ENCODE measurements around the gene NT5C1B.

NT5C1B gene

DNA sequence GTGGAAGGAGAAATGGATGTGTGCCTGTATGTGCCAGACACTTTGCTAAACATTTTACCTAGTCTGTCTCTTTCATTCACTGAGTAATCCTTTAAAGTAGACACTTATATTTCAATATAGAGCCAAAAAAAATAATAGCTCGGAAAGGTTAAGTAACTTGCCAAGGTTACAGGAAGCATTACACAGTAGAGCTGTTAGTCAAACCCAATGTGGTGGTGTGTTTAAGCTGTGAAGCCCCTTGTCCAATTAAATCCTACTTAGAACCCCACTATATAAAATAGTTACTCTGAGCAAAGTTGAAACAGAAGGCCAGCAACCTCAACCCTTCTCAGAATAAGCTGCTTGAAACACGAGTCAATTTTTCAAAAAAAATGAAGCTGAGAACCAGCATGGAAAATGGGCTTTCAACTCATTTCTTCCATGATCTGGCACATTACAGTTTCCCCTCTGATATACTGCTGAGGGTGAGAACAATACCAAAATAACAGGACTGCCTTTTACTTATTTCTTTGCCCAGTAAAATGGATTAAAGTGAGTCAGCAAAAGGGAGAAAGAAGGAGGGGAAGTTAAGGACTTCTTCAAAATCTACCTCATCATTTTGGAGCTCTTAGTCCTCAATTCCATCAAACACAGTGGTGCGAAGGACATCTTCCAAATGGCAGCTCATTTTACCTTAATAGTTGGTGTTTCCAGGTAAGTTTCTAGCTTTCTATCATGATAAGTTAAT is 36.9 kb downstream of the NT5C1B start:
- Histone ChIP-seq H3K9me3 (no peaks in the 10 kb centered on the region), H3K4me3 (no peak overlapping the region), H3K27me3 (ENCODE audit: low read depth) (no peaks in the 10 kb centered on the region), H3K36me3 (replicated peaks) (peaks cover 22% of the 10 kb centered on the region), H3K4me1 (peaks cover 5% of the 10 kb centered on the region; the same call in 1 of the 2 replicates)
- in situ Hi-C loops (cut with MboI; ENCODE audit: low sequenced_read_pairs): no loop called here
- DNase-seq (ENCODE audit: low spot score in 2 of 2): no peak

DNA sequence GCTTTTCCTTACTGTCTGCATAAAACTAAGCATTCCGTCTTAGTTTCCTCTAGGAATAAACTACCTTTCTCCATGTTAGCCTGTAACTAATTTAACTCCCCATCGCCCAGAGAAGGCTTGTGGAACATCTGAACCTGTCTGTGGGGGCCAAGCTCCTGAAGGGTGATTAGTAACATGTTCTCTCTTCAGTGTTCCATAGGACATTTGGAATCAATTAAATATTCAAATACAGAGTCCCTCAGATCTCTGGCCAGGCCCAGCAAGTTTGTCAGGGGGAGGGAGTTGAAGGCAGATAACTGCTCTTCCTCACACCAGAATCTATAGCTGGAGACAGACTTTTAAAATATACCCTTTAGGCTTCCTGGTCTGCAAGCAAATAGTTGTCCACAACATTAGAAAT is 37.7 kb downstream of the NT5C1B start:
- in situ Hi-C loops (cut with MboI; ENCODE audit: low sequenced_read_pairs): no loop called here
- H3K4me1 ChIP-seq: peaks cover 2% of the 10 kb centered on the region; the same call in 1 of the 2 replicates
- H3K36me3 ChIP-seq (replicated peaks): peaks cover 21% of the 10 kb centered on the region
- H3K9me3 ChIP-seq: no peaks in the 10 kb centered on the region
- no peaks in the 10 kb centered on the region for H3K27me3 ChIP-seq (ENCODE audit: low read depth)
- DNase-seq (ENCODE audit: low spot score in 2 of 2): no peak
- no peak overlapping the region for H3K4me3 ChIP-seq

DNA sequence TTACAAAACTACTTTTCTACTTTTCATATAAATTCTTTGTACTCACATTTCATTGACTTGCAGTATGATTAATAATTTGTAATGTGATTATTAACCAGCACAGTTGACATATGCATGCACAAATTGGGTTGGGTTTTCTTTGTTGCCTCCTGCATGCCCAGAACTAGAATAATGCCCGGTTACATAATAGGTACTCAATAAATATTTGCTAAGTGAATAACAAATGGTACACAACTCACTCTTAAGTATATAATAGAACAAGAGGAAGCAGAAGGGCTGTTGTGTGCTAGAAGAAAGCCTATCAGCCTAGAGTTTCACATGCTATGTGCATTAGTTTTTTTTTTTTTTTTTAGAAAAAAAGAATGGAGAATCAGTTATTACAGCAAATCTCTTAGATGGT is 38.2 kb downstream of the NT5C1B start:
- Histone ChIP-seq H3K36me3 (replicated peaks) (peaks cover 18% of the 10 kb centered on the region), H3K9me3 (no peaks in the 10 kb centered on the region), H3K4me3 (no peak overlapping the region), H3K4me1 (peaks cover 2% of the 10 kb centered on the region; the same call in 1 of the 2 replicates), H3K27me3 (ENCODE audit: low read depth) (no peaks in the 10 kb centered on the region)
- no peak for DNase-seq (ENCODE audit: low spot score in 2 of 2)
- in situ Hi-C loops (cut with MboI; ENCODE audit: low sequenced_read_pairs): no loop called here

DNA sequence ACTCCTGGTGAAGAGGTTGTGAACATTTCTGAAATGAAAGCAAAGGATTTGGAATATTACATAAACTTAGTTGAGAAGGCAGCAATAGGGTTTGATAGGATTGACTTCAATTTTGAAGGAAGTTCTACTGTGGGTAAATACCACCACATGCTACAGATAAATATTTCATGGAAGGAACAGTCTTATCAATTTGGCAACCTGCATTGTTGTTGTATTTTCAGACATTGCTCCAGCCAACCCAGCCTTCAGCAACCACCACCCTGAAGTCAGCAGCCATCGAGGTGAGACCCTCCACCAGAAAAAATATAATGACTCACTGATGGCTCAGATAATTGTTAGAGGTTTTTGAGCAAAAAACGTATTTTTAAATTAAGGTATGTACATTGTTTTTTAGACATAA is 38.9 kb downstream of the NT5C1B start:
- Histone ChIP-seq H3K4me1 (peaks cover 2% of the 10 kb centered on the region; the same call in 1 of the 2 replicates), H3K4me3 (no peak overlapping the region), H3K9me3 (no peaks in the 10 kb centered on the region), H3K36me3 (replicated peaks) (peaks cover 15% of the 10 kb centered on the region), H3K27me3 (ENCODE audit: low read depth) (no peaks in the 10 kb centered on the region)
- DNase-seq (ENCODE audit: low spot score in 2 of 2): no peak
- in situ Hi-C loops (cut with MboI; ENCODE audit: low sequenced_read_pairs): no loop called here

DNA sequence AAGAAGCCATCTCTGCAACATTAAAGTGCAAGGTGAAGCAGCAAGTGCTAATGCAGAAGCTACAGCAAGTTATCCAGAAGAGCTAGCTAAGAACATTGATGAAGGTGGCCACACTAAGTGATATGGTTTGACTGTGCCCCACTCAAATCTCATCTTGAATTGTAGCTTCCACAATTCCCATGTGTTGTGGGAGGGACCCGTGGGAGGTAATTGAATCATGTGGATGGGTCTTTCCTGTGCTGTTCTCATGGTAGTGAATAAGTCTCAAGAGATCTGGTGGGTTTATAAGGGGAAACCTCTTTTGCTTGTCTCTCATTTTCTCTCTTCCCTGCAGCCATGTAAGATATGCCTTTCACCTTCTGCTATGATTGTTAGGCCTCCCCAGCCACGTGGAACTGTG is 40.3 kb downstream of the NT5C1B start:
- peaks cover 2% of the 10 kb centered on the region; the same call in 1 of the 2 replicates for H3K4me1 ChIP-seq
- H3K36me3 ChIP-seq (replicated peaks): peaks cover 9% of the 10 kb centered on the region
- no peak overlapping the region for H3K4me3 ChIP-seq
- no peaks in the 10 kb centered on the region for H3K9me3 ChIP-seq
- in situ Hi-C loops (cut with MboI; ENCODE audit: low sequenced_read_pairs): no loop called here
- no peaks in the 10 kb centered on the region for H3K27me3 ChIP-seq (ENCODE audit: low read depth)
- no peak for DNase-seq (ENCODE audit: low spot score in 2 of 2)

DNA sequence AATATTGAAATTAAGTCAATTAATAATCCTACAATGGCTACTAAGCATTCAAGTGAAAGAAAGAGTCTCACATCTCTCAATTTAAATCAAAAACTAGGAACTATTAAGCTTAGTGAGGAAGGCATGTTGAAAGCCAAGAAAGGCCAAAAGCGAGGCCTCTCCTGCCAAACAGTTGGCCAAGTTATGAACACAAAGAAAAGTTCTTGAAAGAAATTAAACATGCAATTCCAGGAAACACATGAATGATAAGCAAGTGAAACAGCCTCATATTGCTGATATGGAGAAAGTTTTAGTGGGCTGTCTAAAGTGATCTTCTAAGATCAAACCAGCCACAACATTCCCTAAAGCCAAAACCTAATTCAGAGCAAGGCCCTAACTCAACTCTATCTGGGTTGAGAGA is 40.7 kb downstream of the NT5C1B start:
- no peak overlapping the region for H3K4me3 ChIP-seq
- in situ Hi-C loops (cut with MboI; ENCODE audit: low sequenced_read_pairs): no loop called here
- H3K9me3 ChIP-seq: no peaks in the 10 kb centered on the region
- H3K4me1 ChIP-seq: peaks cover 2% of the 10 kb centered on the region; the same call in 1 of the 2 replicates
- no peaks in the 10 kb centered on the region for H3K27me3 ChIP-seq (ENCODE audit: low read depth)
- DNase-seq (ENCODE audit: low spot score in 2 of 2): no peak
- H3K36me3 ChIP-seq (replicated peaks): peaks cover 9% of the 10 kb centered on the region

DNA sequence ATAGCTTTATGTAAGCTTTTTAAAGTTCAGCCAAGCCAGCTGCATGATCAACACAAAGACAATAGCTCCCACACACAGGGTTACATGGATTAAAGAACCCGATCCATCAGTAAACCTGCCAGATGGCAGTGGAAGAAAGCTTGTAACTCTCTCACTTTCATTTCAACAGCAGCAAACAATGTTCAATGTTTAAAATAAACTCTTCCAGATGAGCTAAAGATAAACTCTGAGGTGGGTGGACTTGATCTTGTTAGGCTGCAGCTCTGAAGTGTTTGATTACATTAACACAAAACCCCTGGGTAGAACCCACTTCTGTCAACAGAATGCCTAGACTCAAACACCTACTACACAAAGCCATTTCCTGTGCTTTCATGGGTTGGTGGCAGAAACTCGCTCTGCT is 42.8 kb downstream of the NT5C1B start:
- Histone ChIP-seq H3K27me3 (ENCODE audit: low read depth) (no peaks in the 10 kb centered on the region), H3K9me3 (no peaks in the 10 kb centered on the region), H3K4me1 (no peaks in the 10 kb centered on the region), H3K4me3 (no peak overlapping the region), H3K36me3 (replicated peaks) (no peaks in the 10 kb centered on the region)
- in situ Hi-C loops (cut with MboI; ENCODE audit: low sequenced_read_pairs): no loop called here
- no peak for DNase-seq (ENCODE audit: low spot score in 2 of 2)

DNA sequence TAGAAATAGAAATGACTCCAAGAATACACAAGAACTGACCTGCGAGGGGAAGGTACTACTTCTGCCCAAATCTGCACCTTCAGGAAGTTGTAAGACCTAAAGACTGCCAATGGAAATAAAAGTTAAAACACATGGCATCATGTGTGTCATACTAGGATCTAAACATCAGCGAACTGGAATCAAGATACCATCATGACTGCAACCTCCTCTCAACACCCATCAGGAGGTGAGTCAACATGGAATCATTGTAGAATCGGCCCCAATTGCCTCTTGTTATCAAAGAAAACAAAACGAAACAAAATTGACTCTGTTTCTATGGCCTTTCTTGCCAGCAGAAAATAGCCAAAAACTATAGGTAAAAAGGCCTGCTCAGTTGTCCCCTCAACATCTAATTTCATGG is 44.0 kb downstream of the NT5C1B start:
- Histone ChIP-seq H3K4me1 (no peaks in the 10 kb centered on the region), H3K4me3 (no peak overlapping the region), H3K9me3 (no peaks in the 10 kb centered on the region), H3K27me3 (ENCODE audit: low read depth) (no peaks in the 10 kb centered on the region), H3K36me3 (replicated peaks) (no peaks in the 10 kb centered on the region)
- in situ Hi-C loops (cut with MboI; ENCODE audit: low sequenced_read_pairs): no loop called here
- no peak for DNase-seq (ENCODE audit: low spot score in 2 of 2)

DNA sequence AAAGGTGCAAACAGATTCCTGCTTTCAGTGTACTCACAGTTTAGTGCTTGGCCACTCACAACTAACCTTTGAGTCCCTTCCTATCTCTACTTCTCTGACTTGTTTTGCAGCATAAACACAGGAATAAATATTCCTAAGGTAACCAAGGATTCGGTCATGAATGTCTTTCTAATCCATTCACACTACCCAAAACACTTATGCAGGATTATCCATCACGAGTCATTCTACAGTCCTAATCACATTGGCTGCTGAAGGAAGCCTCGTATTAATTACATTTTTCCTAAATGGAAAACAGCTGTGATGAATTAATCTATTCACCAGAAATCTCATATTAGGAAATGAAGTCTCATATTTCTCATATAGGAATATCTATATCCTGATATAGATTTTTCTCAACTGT is 45.2 kb downstream of the NT5C1B start:
- H3K27me3 ChIP-seq (ENCODE audit: low read depth): no peaks in the 10 kb centered on the region
- H3K36me3 ChIP-seq (replicated peaks): no peaks in the 10 kb centered on the region
- no peaks in the 10 kb centered on the region for H3K4me1 ChIP-seq
- in situ Hi-C loops (cut with MboI; ENCODE audit: low sequenced_read_pairs): no loop called here
- DNase-seq (ENCODE audit: low spot score in 2 of 2): no peak
- no peaks in the 10 kb centered on the region for H3K9me3 ChIP-seq
- no peak overlapping the region for H3K4me3 ChIP-seq

DNA sequence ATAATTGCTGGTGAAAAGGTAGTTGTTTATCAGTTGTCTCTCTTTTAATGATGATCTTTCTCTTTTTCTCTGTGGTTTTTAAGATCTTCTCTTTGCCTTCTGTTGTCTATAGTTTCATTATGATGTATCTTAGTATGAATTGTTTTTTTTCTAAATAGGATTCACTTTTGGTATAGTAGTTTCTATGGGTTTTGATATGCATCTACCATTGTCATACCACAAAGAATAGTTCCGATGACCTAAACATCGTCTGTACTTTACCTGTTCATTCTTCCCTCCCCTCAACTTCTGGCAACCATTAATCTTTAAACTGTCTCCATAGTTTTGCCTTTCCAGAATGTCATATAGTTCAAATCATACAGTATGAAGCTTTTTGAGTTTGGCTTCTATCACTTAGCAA is 48.5 kb downstream of the NT5C1B start:
- in situ Hi-C loops (cut with MboI; ENCODE audit: low sequenced_read_pairs): no loop called here

DNA sequence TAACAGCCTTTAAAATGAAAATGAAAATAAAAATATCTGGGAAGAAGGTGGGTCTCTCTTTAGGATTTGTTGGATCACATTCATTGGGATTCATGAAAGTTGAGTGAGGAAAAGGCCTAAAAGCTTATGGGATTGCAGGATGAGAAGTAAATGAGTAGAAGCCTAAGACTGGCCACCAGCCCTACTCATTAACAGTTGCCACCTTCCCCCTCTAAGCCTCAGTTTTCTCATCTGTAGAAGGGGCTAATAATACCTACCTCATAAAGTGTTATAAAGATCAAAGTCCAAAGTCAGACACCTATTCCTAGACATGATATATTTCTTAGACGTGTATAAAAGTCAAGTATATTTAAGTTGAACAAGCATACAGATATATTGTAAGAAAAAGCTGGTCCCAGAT is 52.7 kb downstream of the NT5C1B start:
- Histone ChIP-seq H3K9me3 (no peaks in the 10 kb centered on the region), H3K36me3 (replicated peaks) (no peaks in the 10 kb centered on the region), H3K27me3 (ENCODE audit: low read depth) (no peaks in the 10 kb centered on the region), H3K4me1 (no peaks in the 10 kb centered on the region), H3K4me3 (no peak overlapping the region)
- no peak for DNase-seq (ENCODE audit: low spot score in 2 of 2)
- in situ Hi-C loops (cut with MboI; ENCODE audit: low sequenced_read_pairs): loop anchor here (10.0 kb wide), 1 partner anchor 818 kb away; the partner anchor contains the start of gene OSR1

More for the DNA sequence above, 48.5 kb downstream of the NT5C1B start:
- H3K4me1 ChIP-seq: no peaks in the 10 kb centered on the region
- H3K36me3 ChIP-seq (replicated peaks): no peaks in the 10 kb centered on the region
- no peaks in the 10 kb centered on the region for H3K9me3 ChIP-seq
- DNase-seq (ENCODE audit: low spot score in 2 of 2): no peak
- no peaks in the 10 kb centered on the region for H3K27me3 ChIP-seq (ENCODE audit: low read depth)
- no peak overlapping the region for H3K4me3 ChIP-seq

DNA sequence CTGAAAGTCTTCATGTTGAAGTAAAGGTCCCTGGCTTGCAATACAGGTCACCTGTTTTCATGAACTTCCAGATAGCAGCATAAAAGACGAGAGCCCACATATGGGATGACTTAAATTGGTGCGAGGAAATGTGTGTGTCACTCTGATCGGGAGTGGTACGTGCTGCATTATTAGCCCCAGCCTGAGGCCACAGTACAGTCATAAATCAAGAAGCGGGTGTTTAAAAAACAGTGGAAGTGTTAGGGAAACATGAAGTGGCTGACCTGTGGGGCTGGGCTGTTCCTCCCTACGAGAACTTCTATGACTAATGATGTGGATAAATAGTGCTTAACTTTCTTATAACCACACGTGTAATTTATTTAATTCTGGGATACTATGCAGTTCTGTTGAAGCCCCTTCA is 53.3 kb downstream of the NT5C1B start:
- no peak overlapping the region for H3K4me3 ChIP-seq
- no peaks in the 10 kb centered on the region for H3K36me3 ChIP-seq (replicated peaks)
- in situ Hi-C loops (cut with MboI; ENCODE audit: low sequenced_read_pairs): loop anchor here (10.0 kb wide), 1 partner anchor 819 kb away; the partner anchor contains the start of gene OSR1
- DNase-seq (ENCODE audit: low spot score in 2 of 2): no peak
- H3K4me1 ChIP-seq: no peaks in the 10 kb centered on the region
- H3K9me3 ChIP-seq: no peaks in the 10 kb centered on the region
- no peaks in the 10 kb centered on the region for H3K27me3 ChIP-seq (ENCODE audit: low read depth)

DNA sequence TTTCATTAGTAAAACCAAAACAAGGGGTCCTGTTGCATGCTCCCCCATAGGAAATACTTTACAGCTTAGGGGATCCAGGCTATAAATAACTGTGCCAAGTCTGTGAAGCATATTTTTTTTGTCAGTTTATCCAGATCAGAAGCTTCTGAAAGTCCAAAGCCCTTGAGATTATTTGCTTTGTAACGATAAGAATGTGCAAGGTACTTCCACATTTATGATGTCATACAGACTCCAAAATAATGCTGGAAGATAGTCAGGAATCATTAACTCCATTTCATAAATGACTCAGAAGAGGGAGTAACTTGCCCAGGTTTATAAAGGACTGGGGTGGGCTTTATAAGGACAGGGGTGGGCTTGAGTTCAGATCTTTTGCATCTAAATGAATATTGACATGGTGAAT is 58.2 kb downstream of the NT5C1B start:
- H3K36me3 ChIP-seq (replicated peaks): no peaks in the 10 kb centered on the region
- H3K27me3 ChIP-seq (ENCODE audit: low read depth): no peaks in the 10 kb centered on the region
- no peaks in the 10 kb centered on the region for H3K9me3 ChIP-seq
- no peaks in the 10 kb centered on the region for H3K4me1 ChIP-seq
- no peak overlapping the region for H3K4me3 ChIP-seq
- in situ Hi-C loops (cut with MboI; ENCODE audit: low sequenced_read_pairs): loop anchor here (10.0 kb wide), 1 partner anchor 824 kb away; the partner anchor contains the start of gene OSR1
- no peak for DNase-seq (ENCODE audit: low spot score in 2 of 2)

DNA sequence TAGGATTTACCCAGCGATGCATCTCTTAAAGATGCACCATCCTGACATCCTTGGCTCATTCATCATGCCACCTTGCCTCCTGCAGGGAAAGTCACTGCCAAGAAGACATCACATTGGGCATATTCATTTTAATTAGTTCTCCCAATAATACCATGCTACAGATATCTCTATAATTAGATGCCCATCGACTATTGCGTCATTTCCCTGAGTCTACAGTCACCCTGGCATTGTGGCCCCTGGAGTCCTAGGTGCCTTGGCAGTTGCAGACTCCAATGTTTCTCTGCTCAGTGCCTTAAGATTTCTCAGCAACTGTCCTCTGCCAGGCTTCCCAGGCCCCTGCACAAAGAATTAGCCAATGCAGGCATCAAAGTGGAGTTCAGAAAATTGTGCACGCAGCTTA is 61.5 kb downstream of the NT5C1B start:
- no peaks in the 10 kb centered on the region for H3K36me3 ChIP-seq (replicated peaks)
- H3K9me3 ChIP-seq: no peaks in the 10 kb centered on the region
- in situ Hi-C loops (cut with MboI; ENCODE audit: low sequenced_read_pairs): no loop called here
- no peaks in the 10 kb centered on the region for H3K4me1 ChIP-seq
- H3K27me3 ChIP-seq (ENCODE audit: low read depth): no peaks in the 10 kb centered on the region
- DNase-seq (ENCODE audit: low spot score in 2 of 2): no peak
- no peak overlapping the region for H3K4me3 ChIP-seq

DNA sequence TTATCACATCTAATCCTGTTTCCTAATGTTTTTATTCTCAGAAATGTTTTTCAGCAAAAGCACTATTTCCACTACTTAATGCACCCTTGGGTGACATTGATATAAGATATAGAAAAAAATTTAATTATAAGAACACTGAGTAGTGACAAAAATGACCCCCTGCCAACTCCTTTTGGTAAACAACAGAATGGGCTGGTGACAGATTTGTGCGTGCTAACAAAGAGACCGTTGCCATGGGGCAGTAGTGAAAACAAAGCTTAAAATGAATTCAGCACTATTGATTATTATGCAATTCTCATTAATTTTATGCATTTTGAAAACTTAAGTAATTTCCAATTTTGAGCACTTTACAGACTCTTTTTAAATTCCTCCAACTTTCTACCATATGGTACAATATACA is 62.0 kb downstream of the NT5C1B start:
- DNase-seq (ENCODE audit: low spot score in 2 of 2): peak in 1 of 2 experiments; percentile 14
- in situ Hi-C loops (cut with MboI; ENCODE audit: low sequenced_read_pairs): no loop called here
- Histone ChIP-seq H3K27me3 (ENCODE audit: low read depth) (no peaks in the 10 kb centered on the region), H3K4me1 (no peaks in the 10 kb centered on the region), H3K36me3 (replicated peaks) (no peaks in the 10 kb centered on the region), H3K4me3 (no peak overlapping the region), H3K9me3 (no peaks in the 10 kb centered on the region)
